Keratinocyte (primary cell): ENCODE results near the gene MAX. TPM values are rescaled to one million over a fixed set of nuclear protein-coding genes. Genes with fewer than 3 reads are reported as not detected.

Source experiments
- DNase-seq: peaks from one replicate; pipeline ENCODE4 v3.0.0-alpha.2; 2011; ENCODE audit warnings: low read depth, missing footprints, low spot score
- FAIRE-seq: peaks from 2 replicates; lab custom pipeline; 2011; peaks lifted over from hg19 to GRCh38; lab: Jason Lieb, UNC
- H2AFZ ChIP-seq: 2 replicates; pipeline ENCODE4 v1.6.0; 2012; ENCODE audit warnings: low read length, control low read depth, inconsistent platforms; ENCODE audit not compliant: control insufficient read depth
- H3K27ac ChIP-seq: 2 replicates; pipeline ENCODE4 v1.5.1; 2011; ENCODE audit warnings: low read length; ENCODE audit not compliant: control insufficient read depth, insufficient read depth
- H3K27me3 ChIP-seq: 3 replicates; pipeline ENCODE4 v1.6.0; 2011; ENCODE audit warnings: low read length; ENCODE audit not compliant: control insufficient read depth, insufficient read depth; ENCODE audit errors: extremely low read depth
- H3K36me3 ChIP-seq, 2 experiments: 2 replicates in 1 of 2; 3 replicates in 1 of 2; pipeline ENCODE4 v1.5.1; 2011; ENCODE audit warnings: low read length in 2 of 2, mild to moderate bottlenecking in 1 of 2; ENCODE audit not compliant: control insufficient read depth in 2 of 2, insufficient read depth in 2 of 2; ENCODE audit errors: extremely low read depth in 1 of 2
- H3K4me1 ChIP-seq: 3 replicates; pipeline ENCODE4 v1.5.1; 2011; ENCODE audit warnings: low read length; ENCODE audit not compliant: control insufficient read depth, insufficient read depth; ENCODE audit errors: extremely low read depth
- H3K4me2 ChIP-seq: 3 replicates; pipeline ENCODE4 v1.6.0; 2011; ENCODE audit warnings: low read depth, low read length; ENCODE audit not compliant: control insufficient read depth, insufficient read depth; ENCODE audit errors: extremely low read depth
- H3K4me3 ChIP-seq, 3 experiments: fragments of 200-600 bp in 1 of 3; sonication (generic) in 1 of 3; 2 replicates in 2 of 3; 3 replicates in 1 of 3; pipeline ENCODE4 v1.5.1; 2011 to 2016; ENCODE audit warnings: low read length in 3 of 3, mild to moderate bottlenecking in 3 of 3, control low read depth in 2 of 3, inconsistent platforms in 1 of 3, low read depth in 1 of 3, mixed read lengths in 1 of 3, mixed run types in 1 of 3, moderate library complexity in 1 of 3; ENCODE audit not compliant: control insufficient read depth in 2 of 3, insufficient read depth in 2 of 3; ENCODE audit errors: extremely low read depth in 1 of 3
- H3K79me2 ChIP-seq: 2 replicates; pipeline ENCODE4 v1.6.0; 2012; ENCODE audit warnings: low read length; ENCODE audit not compliant: control insufficient read depth, insufficient read depth
- H3K9ac ChIP-seq: 3 replicates; pipeline ENCODE4 v1.6.0; 2011; ENCODE audit warnings: low read length; ENCODE audit not compliant: control insufficient read depth, insufficient read depth; ENCODE audit errors: extremely low read depth
- H3K9me1 ChIP-seq: 3 replicates; pipeline ENCODE4 v1.6.0; 2011; ENCODE audit warnings: low read length; ENCODE audit not compliant: control insufficient read depth, insufficient read depth; ENCODE audit errors: extremely low read depth
- H3K9me3 ChIP-seq: 2 replicates; pipeline ENCODE4 v1.5.1; 2012; ENCODE audit warnings: low read depth, low read length; ENCODE audit not compliant: control insufficient read depth
- H4K20me1 ChIP-seq: 3 replicates; pipeline ENCODE4 v1.6.0; 2011; ENCODE audit warnings: low read length; ENCODE audit not compliant: control insufficient read depth, insufficient read depth; ENCODE audit errors: extremely low read depth
- EZH2 ChIP-seq: IDR thresholded peaks from one replicate; pipeline ENCODE4 v1.6.1; 2012; ENCODE audit warnings: inconsistent platforms, mild to moderate bottlenecking, low read length, moderate library complexity
- dilution Hi-C: fragments of 300-500 bp; cut with MboI; formaldehyde crosslinking; loops from one replicate; pipeline ENCODE4 v1.7.0; 2020; ENCODE audit warnings: low sequenced_read_pairs; ENCODE audit not compliant: extremely low pct_ligation_motif_present
- polyA plus RNA-seq, 5 experiments: library from polyadenylated mRNA; depleted of rRNA in 3 of 5; stranded (reverse) in 3 of 5; stranded (forward) in 1 of 5; unstranded in 1 of 5; fragments of >200 nt; gene quantifications; 1 replicate in 1 of 5; 2 replicates in 3 of 5; 3 replicates in 1 of 5; pipeline versions ENCODE4 v1.2.1 to v1.2.3, GENCODE V29; 2011 to 2012; ENCODE audit warnings: missing spikeins in 2 of 5, low read depth in 1 of 5, low replicate concordance in 1 of 5
- TF ChIP-seq, protein P1 (sequence below), 3 experiments: IDR thresholded peaks in 1 of 3; conservative IDR thresholded peaks in 1 of 3; optimal IDR thresholded peaks in 1 of 3; 2 replicates in 2 of 3; 3 replicates in 1 of 3; pipeline versions ENCODE3 to v1.5.1; 2011; ENCODE audit warnings: low read length in 3 of 3, mild to moderate bottlenecking in 3 of 3, moderate library complexity in 2 of 3, control low read depth in 1 of 3, inconsistent platforms in 1 of 3; ENCODE audit not compliant: insufficient read depth in 2 of 3; ENCODE audit errors: extremely low read depth in 1 of 3

MAX gene
- polyA plus RNA-seq, 1 donor (not counting 4 experiments of a cell fraction or from before 2014, with no cell fraction given) = 65.2 TPM

GRCh38 chr14:65098586-65098985, 3.7 kb downstream of the MAX start:
- H2AFZ ChIP-seq = no peak overlapping the region
- dilution Hi-C loops = no loop called here
- peak overlapping the region in 2 of 3 experiments; percentile 7 to 14 for H3K4me3 ChIP-seq
- H3K4me1 ChIP-seq = peaks cover 24% of the 10 kb centered on the region
- H3K27ac ChIP-seq = no peak overlapping the region
- DNase-seq (no peak), FAIRE-seq (no peak)
- peak overlapping the region; percentile 62 for H3K4me2 ChIP-seq
- peaks cover 16% of the 10 kb centered on the region in 2 experiments for H3K36me3 ChIP-seq
- H3K9ac ChIP-seq = no peak overlapping the region
- no peaks in the 10 kb centered on the region for H3K9me3 ChIP-seq
- H3K9me1 ChIP-seq = peaks cover 2% of the 10 kb centered on the region
- peaks cover 63% of the 10 kb centered on the region for H3K79me2 ChIP-seq
- TF ChIP-seq EZH2 = no peak
- TF ChIP-seq, protein P1, sequence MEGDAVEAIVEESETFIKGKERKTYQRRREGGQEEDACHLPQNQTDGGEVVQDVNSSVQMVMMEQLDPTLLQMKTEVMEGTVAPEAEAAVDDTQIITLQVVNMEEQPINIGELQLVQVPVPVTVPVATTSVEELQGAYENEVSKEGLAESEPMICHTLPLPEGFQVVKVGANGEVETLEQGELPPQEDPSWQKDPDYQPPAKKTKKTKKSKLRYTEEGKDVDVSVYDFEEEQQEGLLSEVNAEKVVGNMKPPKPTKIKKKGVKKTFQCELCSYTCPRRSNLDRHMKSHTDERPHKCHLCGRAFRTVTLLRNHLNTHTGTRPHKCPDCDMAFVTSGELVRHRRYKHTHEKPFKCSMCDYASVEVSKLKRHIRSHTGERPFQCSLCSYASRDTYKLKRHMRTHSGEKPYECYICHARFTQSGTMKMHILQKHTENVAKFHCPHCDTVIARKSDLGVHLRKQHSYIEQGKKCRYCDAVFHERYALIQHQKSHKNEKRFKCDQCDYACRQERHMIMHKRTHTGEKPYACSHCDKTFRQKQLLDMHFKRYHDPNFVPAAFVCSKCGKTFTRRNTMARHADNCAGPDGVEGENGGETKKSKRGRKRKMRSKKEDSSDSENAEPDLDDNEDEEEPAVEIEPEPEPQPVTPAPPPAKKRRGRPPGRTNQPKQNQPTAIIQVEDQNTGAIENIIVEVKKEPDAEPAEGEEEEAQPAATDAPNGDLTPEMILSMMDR (optimal IDR thresholded peaks at IDR 0.05 in 1 of 3, IDR thresholded peaks at IDR 0.05 in 1 of 3, conservative IDR thresholded peaks at IDR 0.05 in 1 of 3; ENCODE audit: extremely low read depth in 1 of 3, insufficient read depth in 2 of 3, low read length in 3 of 3) = no peak
- peaks cover 3% of the 10 kb centered on the region for H4K20me1 ChIP-seq
- no peaks in the 10 kb centered on the region for H3K27me3 ChIP-seq

DNA sequence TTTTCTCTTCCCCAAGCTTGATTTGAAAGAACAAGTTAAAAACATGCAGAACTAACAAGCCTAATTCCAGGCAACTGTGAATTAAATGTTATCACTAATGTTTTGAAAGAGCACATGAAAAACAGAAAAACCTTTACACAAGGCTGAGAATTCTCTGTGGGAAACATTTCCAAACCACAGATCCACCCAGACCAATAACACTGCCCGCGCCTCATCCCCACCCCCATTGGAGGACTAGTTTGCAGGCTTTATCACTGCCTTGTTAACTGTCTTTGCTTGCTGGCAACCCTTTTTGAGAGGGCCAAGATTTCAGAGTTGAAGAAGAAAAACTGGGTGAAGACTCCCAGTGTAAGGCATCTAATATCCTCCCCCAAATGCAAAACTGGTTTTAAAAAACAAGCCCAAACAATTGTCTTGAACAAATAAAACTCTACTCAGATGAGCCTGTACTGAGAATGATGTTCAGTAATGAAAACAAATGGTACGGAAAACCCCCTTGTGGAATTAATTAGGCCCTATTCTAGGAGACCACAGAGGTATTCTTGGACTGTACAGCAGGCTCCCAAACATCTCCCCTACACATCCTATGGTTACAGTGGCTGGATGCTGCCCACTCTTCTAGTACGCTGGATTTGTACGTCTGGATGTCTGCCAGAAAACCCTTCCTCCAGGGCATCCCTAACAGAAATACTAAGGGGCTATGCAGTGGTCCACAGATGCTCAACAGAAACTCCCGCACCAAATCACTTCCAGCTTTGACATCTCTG, 5.8 kb downstream of the MAX start:
- Histone ChIP-seq H4K20me1 (peaks cover 3% of the 10 kb centered on the region), H2AFZ (no peak overlapping the region), H3K27me3 (no peaks in the 10 kb centered on the region), H3K79me2 (peaks cover 63% of the 10 kb centered on the region), H3K36me3 (peaks cover 26 to 33% of the 10 kb centered on the region in 2 experiments), H3K4me1 (peaks cover 19% of the 10 kb centered on the region), H3K9me3 (no peaks in the 10 kb centered on the region), H3K9me1 (peaks cover 2% of the 10 kb centered on the region), H3K9ac (no peak overlapping the region), H3K27ac (no peak overlapping the region), H3K4me3 (no peak overlapping the region), H3K4me2 (no peak overlapping the region)
- dilution Hi-C loops = no loop called here
- DNase-seq = no peak
- no peak for TF ChIP-seq EZH2
- TF ChIP-seq, protein P1 (optimal IDR thresholded peaks at IDR 0.05 in 1 of 3, IDR thresholded peaks at IDR 0.05 in 1 of 3, conservative IDR thresholded peaks at IDR 0.05 in 1 of 3; ENCODE audit: extremely low read depth in 1 of 3, insufficient read depth in 2 of 3, low read length in 3 of 3) = no peak
- no peak for FAIRE-seq
